HuH-7 (cell line): ENCODE results near the gene G3BP1.
"Not testable (repeated sequence)": the region's sequence is repeated elsewhere in the genome, so short reads cannot be mapped to it uniquely, and the experiment has no call there.

ENCODE experiments used
- DNase-seq: peaks from one replicate; pipeline ENCODE4 v3.0.0; 2011; ENCODE audit warnings: low spot score

G3BP1 gene

GRCh38 chr5:151798674-151799073 is 26.9 kb downstream of the G3BP1 start:
- DNase-seq: no peak

- no peak for DNase-seq
Measured at GRCh38 chr5:151799407-151799806, 27.7 kb downstream of the G3BP1 start.

- DNase-seq: no peak
Measured at GRCh38 chr5:151800532-151800931, 28.8 kb downstream of the G3BP1 start.

GRCh38 chr5:151805414-151806223 is 33.9 kb downstream of the G3BP1 start:
- no peak for DNase-seq

GRCh38 chr5:151808451-151809169 is 36.9 kb downstream of the G3BP1 start:
- DNase-seq: no peak

GRCh38 chr5:151810449-151810848 is 38.7 kb downstream of the G3BP1 start:
- no peak for DNase-seq

GRCh38 chr5:151810897-151811296 is 39.1 kb downstream of the G3BP1 start:
- no peak for DNase-seq

GRCh38 chr5:151811593-151812321 is 40.0 kb downstream of the G3BP1 start:
- DNase-seq: no peak

- DNase-seq: no peak
Measured at GRCh38 chr5:151812757-151813309, 41.1 kb downstream of the G3BP1 start.

- DNase-seq: no peak
Measured at GRCh38 chr5:151815051-151815450, 43.3 kb downstream of the G3BP1 start.

- no peak for DNase-seq
Measured at GRCh38 chr5:151819830-151820229, 48.1 kb downstream of the G3BP1 start.

GRCh38 chr5:151820271-151820670 is 48.5 kb downstream of the G3BP1 start:
- no peak for DNase-seq

- DNase-seq: peak; percentile 26
Measured at GRCh38 chr5:151820903-151821302, 49.1 kb downstream of the G3BP1 start.

- no peak for DNase-seq
Measured at GRCh38 chr5:151822141-151822540, 50.4 kb downstream of the G3BP1 start.

GRCh38 chr5:151825445-151825844 is 53.7 kb downstream of the G3BP1 start:
- DNase-seq: peak; percentile 40

GRCh38 chr5:151829370-151829769 is 57.6 kb downstream of the G3BP1 start:
- DNase-seq: no peak

GRCh38 chr5:151832843-151833242 is 61.1 kb downstream of the G3BP1 start:
- DNase-seq: not testable (repeated sequence)

- no peak for DNase-seq
Measured at GRCh38 chr5:151846765-151847164, 75.0 kb downstream of the G3BP1 start.

- no peak for DNase-seq
Measured at GRCh38 chr5:151847871-151848270, 76.1 kb downstream of the G3BP1 start.

GRCh38 chr5:151855701-151856100 is 83.9 kb downstream of the G3BP1 start:
- no peak for DNase-seq

GRCh38 chr5:151856861-151857260 is 85.1 kb downstream of the G3BP1 start:
- no peak for DNase-seq

- not testable (repeated sequence) for DNase-seq
Measured at GRCh38 chr5:151860867-151861266, 89.1 kb downstream of the G3BP1 start.
